Liver (tissue), 9 donors: Measurements from ENCODE around the gene PALMD. TPM values are rescaled to one million over a fixed set of nuclear protein-coding genes. Genes with fewer than 3 reads are reported as not detected.

ENCODE experiments used
- DNase-seq: peaks from one replicate; pipeline ENCODE4 v3.0.0-alpha.2; 2017; ENCODE audit warnings: low spot score
- H3K27ac ChIP-seq, 2 donors: one replicate each; pipeline ENCODE4 v1.7.0; 2013; ENCODE audit warnings: inconsistent platforms in 2 of 2, low read length in 2 of 2, control low read depth in 1 of 2, low read depth in 1 of 2, mild to moderate bottlenecking in 1 of 2
- H3K27me3 ChIP-seq, 4 donors: one replicate each; pipeline versions ENCODE4 v1.6.1 to v1.7.0; 2013; ENCODE audit warnings: low read length in 3 of 4, inconsistent platforms in 1 of 4, mild to moderate bottlenecking in 1 of 4, moderate library complexity in 1 of 4; ENCODE audit not compliant: control insufficient read depth in 4 of 4, insufficient read depth in 4 of 4
- H3K36me3 ChIP-seq, 4 donors: one replicate each; pipeline versions ENCODE4 v1.6.1 to v1.7.0; 2013; ENCODE audit warnings: low read length in 3 of 4, mild to moderate bottlenecking in 3 of 4, low read depth in 1 of 4, moderate library complexity in 1 of 4; ENCODE audit not compliant: control insufficient read depth in 4 of 4, insufficient read depth in 3 of 4
- H3K4me1 ChIP-seq, 4 donors: one replicate each; pipeline versions ENCODE4 v1.6.1 to v1.7.0; 2013; ENCODE audit warnings: low read length in 3 of 4, mild to moderate bottlenecking in 3 of 4, moderate library complexity in 1 of 4; ENCODE audit not compliant: control insufficient read depth in 4 of 4, insufficient read depth in 4 of 4
- H3K4me3 ChIP-seq, 3 donors: one replicate each; pipeline versions ENCODE4 v1.6.1 to v1.7.0; 2013; ENCODE audit warnings: low read length in 3 of 3, control low read depth in 1 of 3, low read depth in 1 of 3, mild to moderate bottlenecking in 1 of 3
- H3K9ac ChIP-seq, 2 donors: one replicate each; pipeline ENCODE4 v1.7.0; 2013; ENCODE audit warnings: low read length in 2 of 2, mild to moderate bottlenecking in 2 of 2, moderate library complexity in 2 of 2, control low read depth in 1 of 2, low read depth in 1 of 2
- H3K9me3 ChIP-seq, 4 donors: one replicate each; pipeline versions ENCODE4 v1.6.1 to v1.7.0; 2013; ENCODE audit warnings: low read length in 3 of 4; ENCODE audit not compliant: control insufficient read depth in 4 of 4
- ATF3 ChIP-seq: IDR thresholded peaks from 2 replicates; pipeline ENCODE4 v1.6.1; 2016; ENCODE audit warnings: antibody characterized with exemption
- EGR1 ChIP-seq, 2 donors: IDR thresholded peaks; 2 replicates each; pipeline ENCODE4 v1.6.1; 2016 to 2018; ENCODE audit warnings: antibody characterized with exemption in 2 of 2, low read depth in 2 of 2
- FOXA1 ChIP-seq: IDR thresholded peaks from 2 replicates; pipeline ENCODE4 v1.6.1; 2016; ENCODE audit warnings: antibody characterized with exemption
- FOXA2 ChIP-seq: IDR thresholded peaks from 2 replicates; pipeline ENCODE4 v1.6.1; 2016; ENCODE audit warnings: antibody characterized with exemption
- HNF4A ChIP-seq, 2 donors: conservative IDR thresholded peaks; 2 replicates each; pipeline ENCODE4 v1.6.1; 2016; ENCODE audit warnings: antibody characterized with exemption in 2 of 2, mild to moderate bottlenecking in 2 of 2
- JUND ChIP-seq, 2 donors: IDR thresholded peaks; 2 replicates each; pipeline ENCODE4 v1.6.1; 2016; ENCODE audit warnings: antibody characterized with exemption in 2 of 2
- MAX ChIP-seq: IDR thresholded peaks from 2 replicates; pipeline ENCODE4 v1.6.1; 2016; ENCODE audit warnings: antibody characterized with exemption
- NR2F2 ChIP-seq: IDR thresholded peaks from 2 replicates; pipeline ENCODE4 v1.6.1; 2016; ENCODE audit warnings: antibody characterized with exemption
- RAD21 ChIP-seq, 2 donors: IDR thresholded peaks; 2 replicates each; pipeline ENCODE4 v1.6.1; 2016; ENCODE audit warnings: antibody characterized with exemption in 2 of 2, mild to moderate bottlenecking in 2 of 2
- RXRA ChIP-seq, 2 donors: IDR thresholded peaks; 2 replicates each; pipeline ENCODE4 v1.6.1; 2017 to 2018; ENCODE audit warnings: antibody characterized with exemption in 2 of 2, mild to moderate bottlenecking in 1 of 2
- SP1 ChIP-seq: IDR thresholded peaks from 2 replicates; pipeline ENCODE4 v1.6.1; 2018; ENCODE audit warnings: antibody characterized with exemption, mild to moderate bottlenecking
- TAF1 ChIP-seq: conservative IDR thresholded peaks from 2 replicates; pipeline ENCODE4 v1.6.1; 2016; ENCODE audit warnings: antibody characterized with exemption, mild to moderate bottlenecking
- YY1 ChIP-seq: IDR thresholded peaks from 2 replicates; pipeline ENCODE4 v1.6.1; 2016; ENCODE audit warnings: antibody characterized with exemption, mild to moderate bottlenecking
- WGBS: extraction: QIAGEN DNeasy Blood & Tissue Kit; methylation state at CpG from one replicate; pipeline ENCODE4 v1.1.7; 2013; 5-methylcytosine and 5-hydroxymethylcytosine counted together
- polyA plus RNA-seq, 2 donors: library from polyadenylated mRNA; stranded (reverse) in 1 of 2; unstranded in 1 of 2; fragments of 200-250 nt in 1 of 2; fragments of >200 nt in 1 of 2; fragmentation: Nextera tagmentation in 1 of 2; extraction: Ambion mirVana in 1 of 2; gene quantifications; one replicate each; pipeline versions ENCODE4 v1.2.1 to v1.2.3, GENCODE V29; 2013 to 2015
- total RNA-seq, 2 donors: library from RNA; depleted of rRNA; stranded (reverse); fragments of >200 nt; gene quantifications; one replicate each; pipeline ENCODE4 v1.2.3, GENCODE V29; 2014
- TF ChIP-seq, protein P1 (sequence below): IDR thresholded peaks from 2 replicates; pipeline ENCODE4 v1.6.1; 2016; ENCODE audit warnings: antibody characterized with exemption
- TF ChIP-seq, protein P2 (sequence below): IDR thresholded peaks from 2 replicates; pipeline ENCODE4 v1.6.1; 2016; ENCODE audit warnings: antibody characterized with exemption, mild to moderate bottlenecking
- TF ChIP-seq, protein P3 (sequence below): fragments of 150-350 bp; IDR thresholded peaks from 2 replicates; pipeline ENCODE4 v1.5.1; 2017; ENCODE audit warnings: improper control_type of control experiment, low read depth, low read length; ENCODE audit not compliant: missing input control
- donor health status: healthy.
- donor health status: healthy.
- donor health status: healthy.
- donor health status: healthy.
- donor health status: healthy.

The PALMD gene
- total and polyA plus RNA-seq, 4 donors = 9.7 to 24.0 (median 19.5) TPM

GRCh38 chr1:99661780-99662179, 15.9 kb downstream of the PALMD start:
- Histone ChIP-seq H3K4me1 (peaks cover 4 to 32% (median 8%) of the 10 kb centered on the region in 4 donors), H3K9ac (no peak overlapping the region), H3K4me3 (no peak overlapping the region), H3K36me3 (peaks cover 0 to 11% (median 0%) of the 10 kb centered on the region in 4 donors), H3K27ac (peak overlapping the region; percentile 48 to 49), H3K9me3 (no peaks in the 10 kb centered on the region), H3K27me3 (no peaks in the 10 kb centered on the region)
- WGBS = 51% methylated on average over 3 of the region's 3 CpGs
- no peak for DNase-seq
- peak; percentile 69 to 75 for TF ChIP-seq HNF4A (conservative IDR thresholded peaks at IDR 0.05)
- TF ChIP-seq, protein P1, sequence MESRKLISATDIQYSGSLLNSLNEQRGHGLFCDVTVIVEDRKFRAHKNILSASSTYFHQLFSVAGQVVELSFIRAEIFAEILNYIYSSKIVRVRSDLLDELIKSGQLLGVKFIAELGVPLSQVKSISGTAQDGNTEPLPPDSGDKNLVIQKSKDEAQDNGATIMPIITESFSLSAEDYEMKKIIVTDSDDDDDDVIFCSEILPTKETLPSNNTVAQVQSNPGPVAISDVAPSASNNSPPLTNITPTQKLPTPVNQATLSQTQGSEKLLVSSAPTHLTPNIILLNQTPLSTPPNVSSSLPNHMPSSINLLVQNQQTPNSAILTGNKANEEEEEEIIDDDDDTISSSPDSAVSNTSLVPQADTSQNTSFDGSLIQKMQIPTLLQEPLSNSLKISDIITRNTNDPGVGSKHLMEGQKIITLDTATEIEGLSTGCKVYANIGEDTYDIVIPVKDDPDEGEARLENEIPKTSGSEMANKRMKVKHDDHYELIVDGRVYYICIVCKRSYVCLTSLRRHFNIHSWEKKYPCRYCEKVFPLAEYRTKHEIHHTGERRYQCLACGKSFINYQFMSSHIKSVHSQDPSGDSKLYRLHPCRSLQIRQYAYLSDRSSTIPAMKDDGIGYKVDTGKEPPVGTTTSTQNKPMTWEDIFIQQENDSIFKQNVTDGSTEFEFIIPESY = peak; percentile 55
- TF ChIP-seq JUND (IDR thresholded peaks at IDR 0.05) = peak; percentile 18 to 40
- TF ChIP-seq FOXA2 = no peak
- peak; percentile 13 to 61 for TF ChIP-seq RXRA (IDR thresholded peaks at IDR 0.05)

DNA sequence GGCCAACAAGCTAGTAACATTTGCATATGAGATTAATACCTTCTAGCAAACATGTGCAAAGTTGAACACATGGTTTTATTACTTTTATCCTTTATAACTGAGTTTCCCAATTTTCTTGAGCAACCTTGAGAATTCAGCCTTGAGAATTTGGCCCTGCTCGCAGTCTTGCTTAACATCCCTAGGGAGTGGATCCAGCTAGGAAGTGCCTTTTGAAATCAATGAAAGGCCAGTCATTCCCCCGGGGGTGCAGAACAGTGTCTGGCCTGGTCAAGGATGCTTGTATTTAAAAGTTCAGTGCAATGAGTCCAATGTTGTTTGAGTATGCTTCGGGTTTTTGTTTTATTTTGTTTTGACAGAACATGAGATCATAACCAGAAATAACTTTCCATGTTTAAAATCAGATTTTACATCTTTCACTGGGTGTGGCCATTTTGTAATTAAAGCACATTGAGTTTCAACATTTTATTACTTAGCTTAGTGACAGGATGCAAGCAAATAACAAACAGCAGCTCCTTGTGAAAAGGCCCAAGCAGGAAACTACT, 16.7 kb downstream of the PALMD start:
- no peak overlapping the region for H3K4me3 ChIP-seq
- H3K27ac ChIP-seq = peak overlapping the region in 1 of 2 donors; percentile 48
- 24% methylated on average over 3 of the region's 3 CpGs for WGBS
- H3K9ac ChIP-seq = no peak overlapping the region
- H3K36me3 ChIP-seq = peaks cover 0 to 18% (median 1%) of the 10 kb centered on the region in 4 donors
- TF ChIP-seq ATF3 (no peak), SP1 (no peak), MAX (no peak), NR2F2 (peak; percentile 25), RAD21 (IDR thresholded peaks at IDR 0.05) (peak in 1 of 2 donors; percentile 15), YY1 (no peak), HNF4A (conservative IDR thresholded peaks at IDR 0.05) (peak in 1 of 2 donors; percentile 14), JUND (IDR thresholded peaks at IDR 0.05) (peak in 1 of 2 donors; percentile 15)
- TF ChIP-seq, protein P1 = no peak
- peaks cover 4 to 28% (median 6%) of the 10 kb centered on the region in 4 donors for H3K4me1 ChIP-seq
- DNase-seq = no peak
- H3K9me3 ChIP-seq = no peaks in the 10 kb centered on the region
- H3K27me3 ChIP-seq = no peaks in the 10 kb centered on the region

- peaks cover 0 to 23% (median 7%) of the 10 kb centered on the region in 4 donors for H3K36me3 ChIP-seq
- H3K9ac ChIP-seq = no peak overlapping the region
- DNase-seq = no peak
- H3K9me3 ChIP-seq = no peaks in the 10 kb centered on the region
- H3K4me1 ChIP-seq = peaks cover 4 to 28% (median 6%) of the 10 kb centered on the region in 4 donors
- WGBS = 97% methylated on average over 2 of the region's 2 CpGs
- H3K27ac ChIP-seq = no peak overlapping the region
- H3K27me3 ChIP-seq = no peaks in the 10 kb centered on the region
- H3K4me3 ChIP-seq = no peak overlapping the region
- no peak for TF ChIP-seq RXRA (IDR thresholded peaks at IDR 0.05)
- TF ChIP-seq, protein P2, sequence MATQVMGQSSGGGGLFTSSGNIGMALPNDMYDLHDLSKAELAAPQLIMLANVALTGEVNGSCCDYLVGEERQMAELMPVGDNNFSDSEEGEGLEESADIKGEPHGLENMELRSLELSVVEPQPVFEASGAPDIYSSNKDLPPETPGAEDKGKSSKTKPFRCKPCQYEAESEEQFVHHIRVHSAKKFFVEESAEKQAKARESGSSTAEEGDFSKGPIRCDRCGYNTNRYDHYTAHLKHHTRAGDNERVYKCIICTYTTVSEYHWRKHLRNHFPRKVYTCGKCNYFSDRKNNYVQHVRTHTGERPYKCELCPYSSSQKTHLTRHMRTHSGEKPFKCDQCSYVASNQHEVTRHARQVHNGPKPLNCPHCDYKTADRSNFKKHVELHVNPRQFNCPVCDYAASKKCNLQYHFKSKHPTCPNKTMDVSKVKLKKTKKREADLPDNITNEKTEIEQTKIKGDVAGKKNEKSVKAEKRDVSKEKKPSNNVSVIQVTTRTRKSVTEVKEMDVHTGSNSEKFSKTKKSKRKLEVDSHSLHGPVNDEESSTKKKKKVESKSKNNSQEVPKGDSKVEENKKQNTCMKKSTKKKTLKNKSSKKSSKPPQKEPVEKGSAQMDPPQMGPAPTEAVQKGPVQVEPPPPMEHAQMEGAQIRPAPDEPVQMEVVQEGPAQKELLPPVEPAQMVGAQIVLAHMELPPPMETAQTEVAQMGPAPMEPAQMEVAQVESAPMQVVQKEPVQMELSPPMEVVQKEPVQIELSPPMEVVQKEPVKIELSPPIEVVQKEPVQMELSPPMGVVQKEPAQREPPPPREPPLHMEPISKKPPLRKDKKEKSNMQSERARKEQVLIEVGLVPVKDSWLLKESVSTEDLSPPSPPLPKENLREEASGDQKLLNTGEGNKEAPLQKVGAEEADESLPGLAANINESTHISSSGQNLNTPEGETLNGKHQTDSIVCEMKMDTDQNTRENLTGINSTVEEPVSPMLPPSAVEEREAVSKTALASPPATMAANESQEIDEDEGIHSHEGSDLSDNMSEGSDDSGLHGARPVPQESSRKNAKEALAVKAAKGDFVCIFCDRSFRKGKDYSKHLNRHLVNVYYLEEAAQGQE = no peak
- no peak for TF ChIP-seq ATF3
- TF ChIP-seq RAD21 (IDR thresholded peaks at IDR 0.05) = no peak
- TF ChIP-seq EGR1 (IDR thresholded peaks at IDR 0.05; ENCODE audit: low read depth in 2 of 2) = no peak
- no peak for TF ChIP-seq NR2F2
- no peak for TF ChIP-seq TAF1
- TF ChIP-seq SP1 = no peak
- TF ChIP-seq FOXA2 = no peak
- no peak for TF ChIP-seq MAX
- TF ChIP-seq, protein P3, sequence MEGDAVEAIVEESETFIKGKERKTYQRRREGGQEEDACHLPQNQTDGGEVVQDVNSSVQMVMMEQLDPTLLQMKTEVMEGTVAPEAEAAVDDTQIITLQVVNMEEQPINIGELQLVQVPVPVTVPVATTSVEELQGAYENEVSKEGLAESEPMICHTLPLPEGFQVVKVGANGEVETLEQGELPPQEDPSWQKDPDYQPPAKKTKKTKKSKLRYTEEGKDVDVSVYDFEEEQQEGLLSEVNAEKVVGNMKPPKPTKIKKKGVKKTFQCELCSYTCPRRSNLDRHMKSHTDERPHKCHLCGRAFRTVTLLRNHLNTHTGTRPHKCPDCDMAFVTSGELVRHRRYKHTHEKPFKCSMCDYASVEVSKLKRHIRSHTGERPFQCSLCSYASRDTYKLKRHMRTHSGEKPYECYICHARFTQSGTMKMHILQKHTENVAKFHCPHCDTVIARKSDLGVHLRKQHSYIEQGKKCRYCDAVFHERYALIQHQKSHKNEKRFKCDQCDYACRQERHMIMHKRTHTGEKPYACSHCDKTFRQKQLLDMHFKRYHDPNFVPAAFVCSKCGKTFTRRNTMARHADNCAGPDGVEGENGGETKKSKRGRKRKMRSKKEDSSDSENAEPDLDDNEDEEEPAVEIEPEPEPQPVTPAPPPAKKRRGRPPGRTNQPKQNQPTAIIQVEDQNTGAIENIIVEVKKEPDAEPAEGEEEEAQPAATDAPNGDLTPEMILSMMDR = no peak
- TF ChIP-seq YY1 = no peak
- no peak for TF ChIP-seq FOXA1
- no peak for TF ChIP-seq HNF4A (conservative IDR thresholded peaks at IDR 0.05)
Measured at GRCh38 chr1:99663501-99663900, 17.6 kb downstream of the PALMD start.
